ENCODE measurements around the gene KLF5.

Gene KLF5

GRCh38 chr13:73060251-73061160, 1.7 kb downstream of the KLF5 start:
- Histone ChIP-seq H3K4me3 (ENCODE audit: insufficient read length, low read depth) (peak overlapping the region; percentile 49), H3K4me1 (ENCODE audit: insufficient read depth, insufficient read length) (no peaks in the 10 kb centered on the region)
- DNase-seq (ENCODE audit: low read depth, low spot score) = no peak

GRCh38 chr13:73061473-73061872, 2.7 kb downstream of the KLF5 start:
- no peak overlapping the region for H3K9ac ChIP-seq (ENCODE audit: insufficient read length, low read depth)
- no peak for DNase-seq (ENCODE audit: low read depth, low spot score)

More at GRCh38 chr13:73060251-73061160, 1.7 kb downstream of the KLF5 start:
- TF ChIP-seq ZNF274 (IDR thresholded peaks at IDR 0.05; ENCODE audit: low read depth, low read length) = no peak
- TF ChIP-seq SUZ12 (IDR thresholded peaks at IDR 0.05; ENCODE audit: extremely low read depth, insufficient read depth, insufficient read length) = no peak
- TF ChIP-seq YY1 (IDR thresholded peaks at IDR 0.05; ENCODE audit: insufficient read depth, insufficient read length) = no peak
- peaks cover 23% of the 10 kb centered on the region for H3K36me3 ChIP-seq (ENCODE audit: insufficient read depth, insufficient read length, low read length)
- peaks cover 39% of the 10 kb centered on the region for H3K27me3 ChIP-seq (ENCODE audit: insufficient read depth, insufficient read length)
- H3K9me3 ChIP-seq (ENCODE audit: insufficient read depth, low read length) = no peaks in the 10 kb centered on the region
- H3K9ac ChIP-seq (ENCODE audit: insufficient read length, low read depth) = peak overlapping the region; percentile 47

DNA sequence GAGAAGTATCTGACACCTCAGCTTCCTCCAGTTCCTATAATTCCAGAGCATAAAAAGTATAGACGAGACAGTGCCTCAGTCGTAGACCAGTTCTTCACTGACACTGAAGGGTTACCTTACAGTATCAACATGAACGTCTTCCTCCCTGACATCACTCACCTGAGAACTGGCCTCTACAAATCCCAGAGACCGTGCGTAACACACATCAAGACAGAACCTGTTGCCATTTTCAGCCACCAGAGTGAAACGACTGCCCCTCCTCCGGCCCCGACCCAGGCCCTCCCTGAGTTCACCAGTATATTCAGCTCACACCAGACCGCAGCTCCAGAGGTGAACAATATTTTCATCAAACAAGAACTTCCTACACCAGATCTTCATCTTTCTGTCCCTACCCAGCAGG, 3.1 kb downstream of the KLF5 start:
- H3K27me3 ChIP-seq (ENCODE audit: insufficient read depth, insufficient read length) = peaks cover 36% of the 10 kb centered on the region
- H3K9ac ChIP-seq (ENCODE audit: insufficient read length, low read depth) = no peak overlapping the region
- H3K4me3 ChIP-seq (ENCODE audit: insufficient read length, low read depth) = no peak overlapping the region
- no peaks in the 10 kb centered on the region for H3K4me1 ChIP-seq (ENCODE audit: insufficient read depth, insufficient read length)
- no peaks in the 10 kb centered on the region for H3K9me3 ChIP-seq (ENCODE audit: insufficient read depth, low read length)
- TF ChIP-seq ZNF274 (IDR thresholded peaks at IDR 0.05; ENCODE audit: low read depth, low read length) (no peak), YY1 (IDR thresholded peaks at IDR 0.05; ENCODE audit: insufficient read depth, insufficient read length) (no peak), SUZ12 (IDR thresholded peaks at IDR 0.05; ENCODE audit: extremely low read depth, insufficient read depth, insufficient read length) (no peak)
- no peak for DNase-seq (ENCODE audit: low read depth, low spot score)
- peaks cover 30% of the 10 kb centered on the region for H3K36me3 ChIP-seq (ENCODE audit: insufficient read depth, insufficient read length, low read length)

More at GRCh38 chr13:73061473-73061872, 2.7 kb downstream of the KLF5 start:
- peaks cover 39% of the 10 kb centered on the region for H3K27me3 ChIP-seq (ENCODE audit: insufficient read depth, insufficient read length)
- H3K36me3 ChIP-seq (ENCODE audit: insufficient read depth, insufficient read length, low read length) = peaks cover 30% of the 10 kb centered on the region
- TF ChIP-seq SUZ12 (IDR thresholded peaks at IDR 0.05; ENCODE audit: extremely low read depth, insufficient read depth, insufficient read length) (no peak), ZNF274 (IDR thresholded peaks at IDR 0.05; ENCODE audit: low read depth, low read length) (no peak), YY1 (IDR thresholded peaks at IDR 0.05; ENCODE audit: insufficient read depth, insufficient read length) (no peak)
- no peaks in the 10 kb centered on the region for H3K4me1 ChIP-seq (ENCODE audit: insufficient read depth, insufficient read length)
- no peaks in the 10 kb centered on the region for H3K9me3 ChIP-seq (ENCODE audit: insufficient read depth, low read length)
- H3K4me3 ChIP-seq (ENCODE audit: insufficient read length, low read depth) = no peak overlapping the region

- no peaks in the 10 kb centered on the region for H3K9me3 ChIP-seq (ENCODE audit: insufficient read depth, low read length)
- DNase-seq (ENCODE audit: low read depth, low spot score) = no peak
- peaks cover 30% of the 10 kb centered on the region for H3K27me3 ChIP-seq (ENCODE audit: insufficient read depth, insufficient read length)
- H3K9ac ChIP-seq (ENCODE audit: insufficient read length, low read depth) = no peak overlapping the region
- H3K4me3 ChIP-seq (ENCODE audit: insufficient read length, low read depth) = no peak overlapping the region
- no peaks in the 10 kb centered on the region for H3K4me1 ChIP-seq (ENCODE audit: insufficient read depth, insufficient read length)
- peaks cover 30% of the 10 kb centered on the region for H3K36me3 ChIP-seq (ENCODE audit: insufficient read depth, insufficient read length, low read length)
- TF ChIP-seq SUZ12 (IDR thresholded peaks at IDR 0.05; ENCODE audit: extremely low read depth, insufficient read depth, insufficient read length) = no peak
Measured at GRCh38 chr13:73062468-73062867, 3.7 kb downstream of the KLF5 start.

DNA sequence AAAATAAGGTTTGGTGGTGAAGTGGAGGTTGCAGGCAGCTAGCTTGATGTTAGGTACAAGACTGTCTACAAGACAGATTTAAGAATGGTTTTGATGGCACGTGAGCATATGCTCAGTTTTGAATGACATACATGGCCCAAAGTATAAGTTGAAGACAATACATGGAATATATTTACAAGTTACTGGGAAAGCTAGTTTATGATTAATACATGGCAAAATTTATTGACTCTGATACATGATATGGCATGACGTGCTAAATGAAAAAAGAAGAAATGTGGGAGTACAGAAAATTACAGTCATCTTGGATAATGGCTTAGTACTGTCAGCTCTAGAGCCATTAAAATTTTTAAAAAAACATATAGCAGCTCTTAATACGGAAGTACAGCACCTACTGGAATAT, 4.4 kb downstream of the KLF5 start:
- peaks cover 32% of the 10 kb centered on the region for H3K36me3 ChIP-seq (ENCODE audit: insufficient read depth, insufficient read length, low read length)
- no peaks in the 10 kb centered on the region for H3K4me1 ChIP-seq (ENCODE audit: insufficient read depth, insufficient read length)

GRCh38 chr13:73065036-73065435, 6.2 kb downstream of the KLF5 start:
- Histone ChIP-seq H3K4me1 (ENCODE audit: insufficient read depth, insufficient read length) (no peaks in the 10 kb centered on the region), H3K4me3 (ENCODE audit: insufficient read length, low read depth) (no peak overlapping the region), H3K36me3 (ENCODE audit: insufficient read depth, insufficient read length, low read length) (peaks cover 32% of the 10 kb centered on the region), H3K9ac (ENCODE audit: insufficient read length, low read depth) (no peak overlapping the region), H3K9me3 (ENCODE audit: insufficient read depth, low read length) (no peaks in the 10 kb centered on the region), H3K27me3 (ENCODE audit: insufficient read depth, insufficient read length) (peaks cover 16% of the 10 kb centered on the region)
- TF ChIP-seq SUZ12 (IDR thresholded peaks at IDR 0.05; ENCODE audit: extremely low read depth, insufficient read depth, insufficient read length) (no peak), ZNF274 (IDR thresholded peaks at IDR 0.05; ENCODE audit: low read depth, low read length) (no peak), YY1 (IDR thresholded peaks at IDR 0.05; ENCODE audit: insufficient read depth, insufficient read length) (no peak)
- no peak for DNase-seq (ENCODE audit: low read depth, low spot score)

More for the DNA sequence above, 4.4 kb downstream of the KLF5 start:
- H3K27me3 ChIP-seq (ENCODE audit: insufficient read depth, insufficient read length) = peaks cover 23% of the 10 kb centered on the region
- H3K4me3 ChIP-seq (ENCODE audit: insufficient read length, low read depth) = no peak overlapping the region
- TF ChIP-seq SUZ12 (IDR thresholded peaks at IDR 0.05; ENCODE audit: extremely low read depth, insufficient read depth, insufficient read length) = no peak
- TF ChIP-seq YY1 (IDR thresholded peaks at IDR 0.05; ENCODE audit: insufficient read depth, insufficient read length) = no peak
- TF ChIP-seq ZNF274 (IDR thresholded peaks at IDR 0.05; ENCODE audit: low read depth, low read length) = no peak
- H3K9ac ChIP-seq (ENCODE audit: insufficient read length, low read depth) = no peak overlapping the region
- DNase-seq (ENCODE audit: low read depth, low spot score) = no peak
- no peaks in the 10 kb centered on the region for H3K9me3 ChIP-seq (ENCODE audit: insufficient read depth, low read length)

- no peak for DNase-seq (ENCODE audit: low read depth, low spot score)
- H3K36me3 ChIP-seq (ENCODE audit: insufficient read depth, insufficient read length, low read length) = peaks cover 32% of the 10 kb centered on the region
- H3K27me3 ChIP-seq (ENCODE audit: insufficient read depth, insufficient read length) = peaks cover 9% of the 10 kb centered on the region
- H3K9ac ChIP-seq (ENCODE audit: insufficient read length, low read depth) = no peak overlapping the region
- no peak overlapping the region for H3K4me3 ChIP-seq (ENCODE audit: insufficient read length, low read depth)
- H3K4me1 ChIP-seq (ENCODE audit: insufficient read depth, insufficient read length) = no peaks in the 10 kb centered on the region
- TF ChIP-seq ZNF274 (IDR thresholded peaks at IDR 0.05; ENCODE audit: low read depth, low read length) = no peak
- no peak for TF ChIP-seq YY1 (IDR thresholded peaks at IDR 0.05; ENCODE audit: insufficient read depth, insufficient read length)
- no peak for TF ChIP-seq SUZ12 (IDR thresholded peaks at IDR 0.05; ENCODE audit: extremely low read depth, insufficient read depth, insufficient read length)
- H3K9me3 ChIP-seq (ENCODE audit: insufficient read depth, low read length) = no peaks in the 10 kb centered on the region
Measured at GRCh38 chr13:73065665-73066340, 7.0 kb downstream of the KLF5 start.
